Occipital lobe (tissue), 2 donors: ENCODE data around the gene WDR83. TPM values are rescaled to one million over a fixed set of nuclear protein-coding genes. Genes with fewer than 3 reads are reported as not detected.
"Not testable (repeated sequence)": the region's sequence is repeated elsewhere in the genome, so short reads cannot be mapped to it uniquely, and the experiment has no call there.

ENCODE experiments used
- DNase-seq: peaks from one replicate; lab custom pipeline; 2025; lab: John Stamatoyannopoulos, UW
- total RNA-seq: library from RNA; depleted of rRNA; stranded (reverse); fragments of >200 nt; gene quantifications from one replicate; pipeline ENCODE4 v1.2.3, GENCODE V29; 2014

WDR83 gene, protein sequence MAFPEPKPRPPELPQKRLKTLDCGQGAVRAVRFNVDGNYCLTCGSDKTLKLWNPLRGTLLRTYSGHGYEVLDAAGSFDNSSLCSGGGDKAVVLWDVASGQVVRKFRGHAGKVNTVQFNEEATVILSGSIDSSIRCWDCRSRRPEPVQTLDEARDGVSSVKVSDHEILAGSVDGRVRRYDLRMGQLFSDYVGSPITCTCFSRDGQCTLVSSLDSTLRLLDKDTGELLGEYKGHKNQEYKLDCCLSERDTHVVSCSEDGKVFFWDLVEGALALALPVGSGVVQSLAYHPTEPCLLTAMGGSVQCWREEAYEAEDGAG
- 10.3 TPM for total RNA-seq

DNA sequence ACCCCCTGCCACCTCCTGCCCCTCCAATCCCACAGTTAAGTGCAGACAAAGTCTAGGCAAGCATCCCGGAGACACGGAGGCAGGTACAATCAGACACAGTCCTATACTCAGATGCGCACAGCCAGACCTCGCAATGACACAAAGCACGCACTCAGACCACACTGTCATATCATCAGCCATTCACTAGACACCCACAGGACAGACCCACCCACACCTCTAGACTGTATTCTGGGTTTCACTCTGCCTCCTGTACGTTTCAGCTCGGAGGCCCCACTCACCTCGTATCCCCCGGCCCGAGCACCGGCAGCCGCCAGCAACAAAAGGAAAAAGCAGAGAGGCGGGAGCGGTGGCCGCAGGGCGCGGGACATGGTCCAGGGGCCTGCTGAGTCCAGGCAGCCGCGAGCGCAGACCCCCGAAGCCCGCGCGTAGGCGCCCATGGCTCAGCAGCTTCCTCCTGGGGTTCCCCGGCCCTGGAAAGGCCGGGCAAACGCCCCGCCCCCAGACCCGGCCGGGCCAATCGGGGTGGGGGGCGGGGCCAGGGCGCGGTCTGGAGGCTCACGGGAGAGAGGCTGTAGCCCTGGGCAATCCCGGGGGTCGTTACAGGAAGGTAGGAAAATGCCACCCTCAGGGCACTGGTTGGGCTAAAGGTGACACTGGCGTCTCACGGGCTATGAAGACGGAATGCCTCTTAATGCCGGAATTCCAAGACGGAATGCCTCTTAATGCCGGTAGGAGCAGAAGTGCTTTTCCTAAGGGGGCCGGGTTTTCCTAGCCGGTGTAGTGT, at the start of gene WDR83, which contains the start of gene MAN2B1:
WDR83 (plus strand) TSS at position 543 of the 784 bp plus-strand sequence. CDS start 2,984 bp downstream, outside the sequence.
MAN2B1 (minus strand) TSS at position 478 of the 784 bp plus-strand sequence; CDS start at position 437, 41 bp downstream.
- DNase-seq, result peak; percentile 69

DNA sequence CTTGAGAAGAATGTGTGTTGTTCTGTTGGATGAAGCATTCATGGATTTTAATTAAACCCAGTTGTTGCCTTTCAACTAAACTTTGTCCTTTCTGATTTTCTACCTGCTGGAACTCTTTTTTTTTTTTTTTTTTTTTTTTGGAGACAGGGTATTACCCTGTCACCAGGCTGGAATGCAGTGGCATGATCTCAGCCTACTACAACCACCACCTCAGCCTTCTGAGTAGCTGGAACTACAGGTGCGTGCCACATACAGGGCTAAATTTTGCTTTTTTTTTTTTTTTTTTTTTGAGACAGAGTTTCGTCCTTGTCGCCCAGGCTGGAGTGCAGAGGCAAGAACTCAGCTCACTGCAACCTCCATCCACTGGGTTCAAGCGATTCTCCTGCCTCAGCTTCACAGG, 49.0 kb upstream of the WDR83 start:
- no peak for DNase-seq

- DNase-seq, result not testable (repeated sequence)
Observed at GRCh38 chr19:12621253-12622024, 45.2 kb upstream of the WDR83 start.

GRCh38 chr19:12623361-12624031, 43.1 kb upstream of the WDR83 start:
- DNase-seq, result no peak

DNA sequence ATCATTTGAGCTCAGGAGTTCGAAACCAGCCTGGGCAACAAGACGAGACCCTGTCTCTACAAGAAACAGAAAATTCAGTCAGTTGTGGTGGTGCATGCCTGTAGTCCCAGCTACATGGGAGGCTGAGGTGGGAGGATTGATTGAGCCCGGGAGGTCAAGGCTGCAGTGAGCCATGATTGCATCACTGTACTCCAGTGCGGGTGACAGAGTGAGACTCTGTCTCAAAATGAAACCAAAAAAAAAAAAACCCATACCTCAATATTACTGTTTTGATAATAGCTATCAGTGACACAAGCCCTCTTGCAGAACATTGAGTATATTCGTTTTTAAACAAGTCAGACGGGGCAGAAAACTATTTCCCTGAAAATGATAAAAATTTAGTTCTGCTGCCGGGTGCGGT, 39.6 kb upstream of the WDR83 start:
- DNase-seq, result no peak

GRCh38 chr19:12628040-12629022, 38.3 kb upstream of the WDR83 start:
- no peak for DNase-seq

DNA sequence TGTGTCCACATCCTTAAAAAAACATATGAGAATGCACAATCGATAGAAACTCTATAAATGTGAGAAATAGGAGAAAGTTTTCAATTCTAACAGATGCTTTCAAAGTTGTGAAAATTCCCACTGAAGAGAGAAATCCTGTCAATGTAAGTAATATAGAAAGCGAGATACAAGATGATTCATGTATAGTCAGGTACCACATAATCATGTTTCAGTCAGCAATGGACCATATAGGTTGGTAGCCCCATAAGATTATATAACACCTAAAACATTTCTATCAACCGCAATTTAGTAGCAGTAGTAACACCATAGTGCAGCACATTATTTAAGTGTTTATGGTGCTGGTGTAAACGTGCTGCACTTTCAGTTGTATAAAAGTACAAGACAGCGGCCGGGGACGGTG, 37.4 kb upstream of the WDR83 start:
- no peak for DNase-seq

DNA sequence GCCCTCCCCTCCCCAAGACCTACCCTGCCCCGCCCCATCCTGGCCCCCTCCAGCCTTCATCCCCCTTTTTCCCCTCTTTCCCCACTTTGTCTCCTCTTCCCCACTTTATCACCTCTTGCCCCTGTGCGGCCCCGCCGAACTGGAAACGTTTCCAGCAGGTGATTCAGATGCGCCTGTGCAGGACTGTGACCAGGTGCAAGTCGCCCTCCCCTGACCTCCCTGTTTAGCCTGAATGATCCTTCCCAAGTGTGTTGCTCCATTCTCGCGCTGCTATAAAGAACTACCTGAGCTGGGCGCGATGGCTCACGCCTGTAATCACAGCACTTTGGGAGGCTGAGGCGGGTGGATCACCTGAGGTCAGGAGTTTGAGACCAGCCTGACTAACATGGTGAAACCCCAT, 30.0 kb upstream of the WDR83 start:
- no peak for DNase-seq

DNA sequence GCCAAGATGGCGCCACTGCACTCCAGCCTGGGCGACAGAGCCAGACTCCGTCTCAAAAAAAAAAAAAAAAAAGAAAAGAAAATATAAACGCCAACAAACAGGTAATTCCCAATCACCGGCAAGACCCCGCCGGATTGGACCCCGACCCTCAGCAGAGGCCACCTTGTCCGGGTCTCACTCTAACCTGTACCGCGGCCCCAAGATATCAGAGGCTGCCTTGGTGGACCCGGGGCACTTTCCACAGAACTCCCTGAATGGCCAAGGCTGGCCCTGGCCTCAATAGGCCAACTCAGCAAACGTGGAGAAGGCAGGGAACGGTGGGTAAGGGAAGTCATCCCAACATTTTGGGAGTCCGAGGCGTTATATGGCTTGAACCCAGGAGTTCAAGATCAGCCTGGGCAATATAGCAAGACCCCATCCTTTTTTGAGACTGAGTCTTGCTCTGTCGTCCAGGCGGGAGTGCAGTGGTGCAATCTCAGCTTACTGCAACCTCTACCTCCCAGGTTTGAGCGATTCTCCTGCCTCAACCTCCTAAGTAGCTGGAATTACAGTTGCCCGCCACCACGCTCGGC, 27.9 kb upstream of the WDR83 start:
- no peak for DNase-seq

DNA sequence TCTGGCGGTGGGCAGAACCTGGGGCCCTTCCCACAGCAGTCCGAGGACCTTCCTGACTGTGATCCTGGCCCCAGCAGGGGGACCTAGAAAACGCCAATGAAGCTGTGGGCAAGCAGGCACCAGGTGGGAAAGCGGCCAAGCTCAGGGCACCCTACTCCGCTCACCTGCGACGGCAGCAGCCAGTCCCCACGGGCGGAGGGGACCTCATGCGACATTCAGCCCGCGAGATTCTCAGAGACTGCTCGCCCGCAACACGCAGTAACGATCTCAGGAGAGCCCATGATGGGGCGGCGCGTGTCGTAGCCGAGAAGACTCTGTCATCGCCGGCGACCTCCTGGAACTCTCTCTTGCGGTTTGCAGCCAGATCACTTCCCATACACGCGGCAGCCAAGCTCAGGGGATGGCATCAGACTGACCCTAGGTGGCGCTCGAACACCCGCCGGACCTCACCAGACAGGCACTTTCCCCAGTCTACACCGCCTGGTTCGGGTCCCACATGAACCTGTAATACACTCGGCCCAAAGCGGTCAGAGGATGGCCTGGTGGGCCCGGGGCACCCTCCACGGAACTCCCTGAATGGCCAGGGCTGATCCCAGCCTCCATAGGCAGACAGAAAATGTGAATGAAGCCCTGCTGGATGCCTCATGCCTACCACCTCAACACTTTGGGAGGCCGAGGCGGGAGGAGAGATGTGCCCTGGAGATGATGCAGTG, 26.6 kb upstream of the WDR83 start:
- peak; percentile 44 for DNase-seq

DNA sequence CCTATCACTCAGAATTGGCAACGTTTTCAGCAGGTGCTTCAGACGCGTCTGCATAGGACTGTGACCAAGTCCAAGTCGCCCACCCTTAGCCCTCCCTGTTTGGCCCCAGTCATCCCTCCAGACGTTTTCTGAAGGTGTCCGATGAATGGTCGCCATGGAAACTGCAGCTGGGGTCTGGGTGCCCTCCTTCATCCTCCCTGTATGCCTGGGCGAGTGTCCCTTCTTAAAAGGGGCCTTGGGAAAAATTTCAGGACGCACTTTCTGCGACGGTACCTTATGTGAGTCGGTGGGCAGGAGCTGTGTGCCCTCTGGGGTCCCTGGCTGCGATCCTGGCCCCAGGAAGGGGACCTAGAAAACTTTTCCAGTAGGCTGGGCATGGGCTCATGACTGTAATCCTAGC, 25.2 kb upstream of the WDR83 start:
- DNase-seq, result no peak

GRCh38 chr19:12642506-12642905, 24.1 kb upstream of the WDR83 start:
- no peak for DNase-seq

GRCh38 chr19:12643716-12644115, 22.9 kb upstream of the WDR83 start:
- DNase-seq, result not testable (repeated sequence)

DNA sequence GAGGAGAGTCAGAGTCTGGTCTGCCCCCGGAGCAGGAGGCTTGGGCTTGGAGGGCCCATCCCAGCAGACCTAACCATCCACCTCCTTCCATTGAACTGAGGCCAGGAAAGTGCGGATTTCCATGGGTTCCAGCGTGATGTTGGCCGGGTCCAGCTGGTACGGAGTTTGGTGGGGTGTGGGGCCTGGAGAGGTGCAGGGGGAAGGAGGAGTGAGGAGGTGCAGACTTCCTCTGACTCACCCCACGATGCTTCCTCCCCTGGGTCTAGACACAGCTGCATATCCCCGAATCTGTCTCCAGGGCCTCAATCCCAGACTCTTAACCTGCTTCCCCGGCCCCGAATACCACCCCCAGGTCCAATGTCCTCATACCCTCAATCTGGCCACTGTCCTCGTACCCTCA, 20.1 kb upstream of the WDR83 start:
- no peak for DNase-seq

GRCh38 chr19:12647047-12647446, 19.6 kb upstream of the WDR83 start:
- DNase-seq, result no peak

DNA sequence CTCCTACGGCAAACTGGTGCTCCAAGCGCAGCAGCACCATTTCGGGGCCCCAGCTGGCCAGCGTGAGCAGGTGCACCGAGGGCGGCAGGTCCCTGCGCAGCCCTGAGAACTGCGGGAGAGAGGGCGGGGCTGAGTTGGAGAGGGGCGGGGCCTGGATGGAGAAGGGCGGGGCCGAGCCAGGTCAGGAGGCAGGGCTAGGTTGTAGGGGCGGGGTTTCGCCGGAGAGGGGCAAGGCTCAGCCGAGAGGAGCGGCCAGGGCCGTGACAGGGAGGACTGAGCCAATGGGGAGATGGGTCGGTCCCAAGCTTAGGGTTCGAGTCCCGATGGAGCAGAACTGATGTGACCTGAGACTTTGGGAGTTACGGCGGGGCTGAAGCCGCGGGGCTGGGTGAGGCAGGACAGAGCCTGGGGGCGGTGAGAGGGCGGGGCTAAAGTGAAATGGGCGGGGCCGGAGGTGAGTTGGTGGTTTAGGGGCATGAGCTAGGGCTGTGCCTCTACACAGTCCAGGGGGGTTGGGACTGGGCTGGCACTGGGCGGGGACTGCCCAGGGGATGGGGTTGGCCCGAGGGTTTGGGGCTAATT, 19.0 kb upstream of the WDR83 start:
- no peak for DNase-seq

DNA sequence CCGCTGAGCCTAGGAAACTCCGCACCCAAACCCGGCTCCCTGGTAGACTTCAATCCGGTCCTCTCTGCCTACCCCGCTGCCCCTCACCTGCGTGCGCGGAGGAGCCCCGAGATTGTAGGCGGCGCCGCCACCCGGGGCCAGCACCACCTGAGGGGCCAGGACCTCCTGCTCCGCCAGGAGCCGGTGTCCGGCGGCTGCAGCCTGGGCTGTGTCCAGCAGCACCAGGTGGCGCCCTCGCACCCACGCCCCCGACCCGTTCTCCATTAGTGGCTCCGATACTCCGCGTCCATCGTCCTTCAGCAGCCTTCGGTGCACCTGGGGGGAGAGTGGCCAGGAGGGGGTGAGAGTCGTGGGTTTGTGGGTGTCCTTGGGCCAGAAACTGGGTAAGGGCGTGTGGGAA, 18.5 kb upstream of the WDR83 start:
- DNase-seq, result no peak

DNA sequence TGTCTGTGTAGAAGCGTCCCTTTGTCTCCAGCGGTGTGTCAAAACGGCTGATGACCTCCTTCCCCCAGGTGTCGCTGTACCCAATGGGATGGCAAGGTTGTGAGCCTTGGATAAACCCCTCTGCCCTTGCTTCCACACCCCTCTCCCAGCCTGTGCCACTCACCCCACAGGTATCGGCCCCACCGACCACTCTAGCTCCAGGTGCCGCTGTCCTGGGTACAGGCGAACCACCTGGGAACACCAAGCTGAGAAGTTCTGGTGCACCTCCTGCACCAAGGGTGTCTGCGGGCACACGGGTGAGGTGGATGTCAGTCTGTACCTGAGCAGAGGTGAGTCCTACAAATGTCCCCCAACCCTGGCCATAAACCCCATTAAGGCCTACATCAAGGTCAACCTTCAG, 16.7 kb upstream of the WDR83 start:
- DNase-seq, result no peak

DNA sequence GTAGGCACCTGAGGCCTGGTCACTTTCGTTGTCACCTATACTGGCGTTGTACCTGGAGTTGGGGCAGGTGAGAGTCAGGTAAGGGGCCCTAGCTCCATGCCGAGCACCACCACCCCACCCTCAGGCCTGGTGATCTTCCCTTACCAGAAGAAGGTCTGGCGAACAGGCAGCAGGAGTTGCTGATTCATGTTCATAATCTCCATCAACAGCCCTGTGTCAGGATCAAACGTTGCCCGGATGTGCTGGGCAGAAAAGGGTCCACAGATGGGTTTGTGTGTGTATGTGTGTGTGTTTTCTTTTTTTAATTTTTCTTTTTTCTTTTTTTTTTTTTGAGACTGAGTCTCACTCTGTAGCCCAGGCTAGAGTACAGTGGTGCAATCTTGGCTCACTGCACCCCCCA, 14.4 kb upstream of the WDR83 start:
- no peak for DNase-seq
